Measurements from ENCODE around the gene TERT. TPM values are rescaled to one million over a fixed set of nuclear protein-coding genes. Genes with fewer than 3 reads are reported as not detected.
A peak's percentile ranks its signal among the peaks of the same experiment; 100 is the strongest.
"Not testable (repeated sequence)": the region's sequence is repeated elsewhere in the genome, so short reads cannot be mapped to it uniquely, and the experiment has no call there.

Gene TERT
- total RNA-seq, 1 donor from 2014 or later: 0.28 TPM

GRCh38 chr5:1341863-1342262 lies 47.0 kb upstream of the TERT start:
- Mint-ChIP-seq H3K27ac (ENCODE audit: unreplicated experiment) (no peak overlapping the region), H3K27me3 (ENCODE audit: unreplicated experiment) (peaks cover 12% of the 10 kb centered on the region), H3K4me3 (ENCODE audit: unreplicated experiment) (peak overlapping the region; percentile 53), H3K4me1 (ENCODE audit: unreplicated experiment) (peaks cover 11% of the 10 kb centered on the region), H3K36me3 (ENCODE audit: low read depth, unreplicated experiment) (peaks cover 27% of the 10 kb centered on the region), H3K9me3 (ENCODE audit: unreplicated experiment) (no peaks in the 10 kb centered on the region)
- no peak for DNase-seq (ENCODE audit: low spot score)
- no peak for TF ChIP-seq CTCF (IDR thresholded peaks at IDR 0.05; ENCODE audit: unreplicated experiment)

- H3K9me3 Mint-ChIP-seq (ENCODE audit: unreplicated experiment): not testable (repeated sequence)
Measured at GRCh38 chr5:1339818-1340210, 44.9 kb upstream of the TERT start.

GRCh38 chr5:1339139-1339817 lies 44.4 kb upstream of the TERT start:
- not testable (repeated sequence) for H3K27ac Mint-ChIP-seq (ENCODE audit: unreplicated experiment); H3K4me1 Mint-ChIP-seq (ENCODE audit: unreplicated experiment); H3K27me3 Mint-ChIP-seq (ENCODE audit: unreplicated experiment); H3K9me3 Mint-ChIP-seq (ENCODE audit: unreplicated experiment); DNase-seq (ENCODE audit: low spot score); H3K4me3 Mint-ChIP-seq (ENCODE audit: unreplicated experiment)
- peaks cover 39% of the 10 kb centered on the region for H3K36me3 Mint-ChIP-seq (ENCODE audit: low read depth, unreplicated experiment)

More at GRCh38 chr5:1339818-1340210, 44.9 kb upstream of the TERT start:
- H3K4me1 Mint-ChIP-seq (ENCODE audit: unreplicated experiment); H3K4me3 Mint-ChIP-seq (ENCODE audit: unreplicated experiment); H3K27ac Mint-ChIP-seq (ENCODE audit: unreplicated experiment); DNase-seq (ENCODE audit: low spot score); H3K27me3 Mint-ChIP-seq (ENCODE audit: unreplicated experiment): not testable (repeated sequence)
- H3K36me3 Mint-ChIP-seq (ENCODE audit: low read depth, unreplicated experiment): peaks cover 35% of the 10 kb centered on the region

- Mint-ChIP-seq H3K4me3 (ENCODE audit: unreplicated experiment) (no peak overlapping the region), H3K27me3 (ENCODE audit: unreplicated experiment) (peaks cover 5% of the 10 kb centered on the region), H3K36me3 (ENCODE audit: low read depth, unreplicated experiment) (peaks cover 42% of the 10 kb centered on the region), H3K9me3 (ENCODE audit: unreplicated experiment) (no peaks in the 10 kb centered on the region), H3K27ac (ENCODE audit: unreplicated experiment) (no peak overlapping the region), H3K4me1 (ENCODE audit: unreplicated experiment) (no peaks in the 10 kb centered on the region)
- no peak for DNase-seq (ENCODE audit: low spot score)
- no peak for TF ChIP-seq CTCF (IDR thresholded peaks at IDR 0.05; ENCODE audit: unreplicated experiment)
Measured at GRCh38 chr5:1338506-1339070, 43.7 kb upstream of the TERT start.

- no peak overlapping the region for H3K27ac Mint-ChIP-seq (ENCODE audit: unreplicated experiment)
- H3K27me3 Mint-ChIP-seq (ENCODE audit: unreplicated experiment): peaks cover 5% of the 10 kb centered on the region
- H3K4me3 Mint-ChIP-seq (ENCODE audit: unreplicated experiment): no peak overlapping the region
- no peak for DNase-seq (ENCODE audit: low spot score)
- TF ChIP-seq CTCF (IDR thresholded peaks at IDR 0.05; ENCODE audit: unreplicated experiment): no peak
- H3K36me3 Mint-ChIP-seq (ENCODE audit: low read depth, unreplicated experiment): peaks cover 46% of the 10 kb centered on the region
- no peaks in the 10 kb centered on the region for H3K4me1 Mint-ChIP-seq (ENCODE audit: unreplicated experiment)
- no peaks in the 10 kb centered on the region for H3K9me3 Mint-ChIP-seq (ENCODE audit: unreplicated experiment)
Measured at GRCh38 chr5:1338196-1338490, 43.3 kb upstream of the TERT start.

GRCh38 chr5:1337489-1338195 lies 42.8 kb upstream of the TERT start:
- Mint-ChIP-seq H3K27ac (ENCODE audit: unreplicated experiment) (no peak overlapping the region), H3K27me3 (ENCODE audit: unreplicated experiment) (peaks cover 5% of the 10 kb centered on the region), H3K4me3 (ENCODE audit: unreplicated experiment) (no peak overlapping the region), H3K9me3 (ENCODE audit: unreplicated experiment) (no peaks in the 10 kb centered on the region), H3K36me3 (ENCODE audit: low read depth, unreplicated experiment) (peaks cover 49% of the 10 kb centered on the region), H3K4me1 (ENCODE audit: unreplicated experiment) (no peaks in the 10 kb centered on the region)
- TF ChIP-seq CTCF (IDR thresholded peaks at IDR 0.05; ENCODE audit: unreplicated experiment): no peak
- no peak for DNase-seq (ENCODE audit: low spot score)

Data from endothelial cell (in vitro differentiated cells).